HEK293 (cell line): ENCODE data around the gene FAM20B.

Experiments used
- CTCF ChIA-PET: fragments of 350-600 bp; formaldehyde crosslinking; extraction: SDS; loops from one replicate; lab custom pipeline; 2021; ENCODE audit warnings: antibody characterized with exemption; lab: Yijun Ruan, JAX
- POLR2A ChIA-PET: fragments of 300-600 bp; formaldehyde crosslinking; extraction: SDS; loops from one replicate; lab custom pipeline; 2020; ENCODE audit warnings: antibody characterized with exemption, inconsistent platforms; lab: Yijun Ruan, JAX
- H3K27ac ChIP-seq: fragments of 200-500 bp; sonication (Bioruptor generic); 2 replicates; pipeline ENCODE4 v1.5.1; 2014; ENCODE audit warnings: low read depth, low read length, control low read depth, inconsistent platforms; ENCODE audit errors: extremely low read depth
- H3K36me3 ChIP-seq, 2 experiments: fragments of 200-500 bp in 1 of 2; sonication (Bioruptor generic) in 1 of 2; 1 replicate in 1 of 2; 2 replicates in 1 of 2; pipeline ENCODE4 v1.5.1; 2014 to 2017; ENCODE audit warnings: inconsistent platforms in 2 of 2, low read length in 2 of 2; ENCODE audit not compliant: control insufficient read depth in 2 of 2, insufficient read depth in 1 of 2
- H3K4me1 ChIP-seq: fragments of 200-500 bp; sonication (Bioruptor generic); 2 replicates; pipeline ENCODE4 v1.5.1; 2014; ENCODE audit warnings: mild to moderate bottlenecking, low read length, inconsistent platforms; ENCODE audit not compliant: control insufficient read depth, insufficient read depth
- H3K4me3 ChIP-seq: 2 replicates; pipeline ENCODE4 v1.5.1; 2011; ENCODE audit warnings: low read depth, mild to moderate bottlenecking, control low read depth, low read length, moderate library complexity
- H3K9me3 ChIP-seq: fragments of 200-500 bp; sonication (Bioruptor generic); 2 replicates; pipeline ENCODE4 v1.5.1; 2014; ENCODE audit warnings: low read depth, low read length, inconsistent platforms; ENCODE audit not compliant: control insufficient read depth, insufficient read depth
- BCL11B ChIP-seq: fragments of 450-650 bp; formaldehyde crosslinking; IDR thresholded peaks from 2 replicates; pipeline ENCODE4 v1.5.1; 2016; ENCODE audit warnings: low read depth, missing biosample characterization, missing genetic modification characterization
- HOXA7 ChIP-seq: sonication (generic); formaldehyde crosslinking; IDR thresholded peaks from 2 replicates; pipeline ENCODE4 v1.8.1; 2022; ENCODE audit warnings: missing genetic modification reagents, borderline replicate concordance
- KLF8 ChIP-seq: fragments of 450-650 bp; formaldehyde crosslinking; IDR thresholded peaks from 2 replicates; pipeline ENCODE4 v1.5.1; 2016; ENCODE audit warnings: missing biosample characterization, missing genetic modification characterization
- MZF1 ChIP-seq: fragments of 450-650 bp; formaldehyde crosslinking; IDR thresholded peaks from 2 replicates; pipeline ENCODE4 v1.5.1; 2017; ENCODE audit warnings: missing biosample characterization, missing genetic modification characterization, borderline replicate concordance
- REST ChIP-seq: fragments of 450-650 bp; formaldehyde crosslinking; IDR thresholded peaks from 2 replicates; pipeline ENCODE4 v1.5.1; 2016; ENCODE audit warnings: missing biosample characterization, missing genetic modification characterization
- SCRT2 ChIP-seq: fragments of 450-650 bp; formaldehyde crosslinking; IDR thresholded peaks from 2 replicates; pipeline ENCODE4 v1.5.1; 2016; ENCODE audit warnings: missing biosample characterization, missing genetic modification characterization
- TSHZ1 ChIP-seq: fragments of 450-650 bp; formaldehyde crosslinking; IDR thresholded peaks from 2 replicates; pipeline ENCODE4 v1.5.1; 2016; ENCODE audit warnings: missing biosample characterization, missing genetic modification characterization, borderline replicate concordance
- ZNF114 ChIP-seq: fragments of 450-650 bp; formaldehyde crosslinking; IDR thresholded peaks from 2 replicates; pipeline ENCODE4 v1.5.0; 2017; ENCODE audit warnings: missing biosample characterization, missing genetic modification characterization
- ZNF221 ChIP-seq: fragments of 450-650 bp; formaldehyde crosslinking; IDR thresholded peaks from 2 replicates; pipeline ENCODE4 v1.5.1; 2017; ENCODE audit warnings: missing biosample characterization, missing genetic modification characterization, borderline replicate concordance
- ZNF280C ChIP-seq: fragments of 450-650 bp; formaldehyde crosslinking; IDR thresholded peaks from 2 replicates; pipeline ENCODE4 v1.5.1; 2016; ENCODE audit warnings: missing biosample characterization, missing genetic modification characterization
- ZNF280D ChIP-seq: fragments of 450-650 bp; formaldehyde crosslinking; IDR thresholded peaks from 2 replicates; pipeline ENCODE4 v1.5.1; 2016; ENCODE audit warnings: missing biosample characterization, missing genetic modification characterization
- ZNF433 ChIP-seq: fragments of 450-650 bp; formaldehyde crosslinking; IDR thresholded peaks from 2 replicates; pipeline ENCODE4 v1.5.1; 2016; ENCODE audit warnings: missing biosample characterization, missing genetic modification characterization, low read depth
- ZNF488 ChIP-seq: fragments of 450-650 bp; formaldehyde crosslinking; IDR thresholded peaks from 2 replicates; pipeline ENCODE4 v1.5.1; 2016; ENCODE audit warnings: missing biosample characterization, missing genetic modification characterization
- ZNF585B ChIP-seq: fragments of 450-650 bp; formaldehyde crosslinking; IDR thresholded peaks from 2 replicates; pipeline ENCODE4 v1.5.1; 2016; ENCODE audit warnings: missing biosample characterization, missing genetic modification characterization
- ZNF677 ChIP-seq: fragments of 450-650 bp; IDR thresholded peaks from 2 replicates; pipeline ENCODE4 v1.5.0; 2018; ENCODE audit warnings: missing biosample characterization, mild to moderate bottlenecking, missing genetic modification characterization, moderate library complexity
- ZNF704 ChIP-seq: fragments of 450-650 bp; formaldehyde crosslinking; IDR thresholded peaks from 2 replicates; pipeline ENCODE4 v1.5.1; 2016; ENCODE audit warnings: missing biosample characterization, missing genetic modification characterization
- ZNF792 ChIP-seq: fragments of 450-650 bp; formaldehyde crosslinking; IDR thresholded peaks from 2 replicates; pipeline ENCODE4 v1.5.1; 2016; ENCODE audit warnings: missing biosample characterization, missing genetic modification characterization

Gene FAM20B

GRCh38 chr1:179107706-179108629, 82.3 kb downstream of the FAM20B start:
- ChIA-PET POLR2A (no interaction called here), CTCF (interaction anchor here (0.6 to 0.9 kb wide), 2 partner anchors 17 to 77 kb away, joined by 3 read pairs; no protein-coding TSS in a partner anchor)
- Histone ChIP-seq H3K4me1 (no peaks in the 10 kb centered on the region), H3K9me3 (no peaks in the 10 kb centered on the region), H3K27ac (no peak overlapping the region), H3K36me3 (peaks cover 3 to 54% of the 10 kb centered on the region in 2 experiments; a peak in 2 of 3 replicates), H3K4me3 (no peak overlapping the region)
- TF ChIP-seq ZNF433 (tag by site-specific recombination) (no peak), ZNF221 (tag by site-specific recombination) (no peak), BCL11B (tag by site-specific recombination) (no peak), ZNF488 (tag by site-specific recombination) (no peak), ZNF114 (tag by site-specific recombination) (no peak), ZNF792 (no peak), ZNF585B (tag by site-specific recombination) (no peak), SCRT2 (no peak), ZNF704 (tag by site-specific recombination) (no peak), TSHZ1 (tag by site-specific recombination) (no peak), REST (tag by site-specific recombination) (no peak)

GRCh38 chr1:179108644-179109043, 83.0 kb downstream of the FAM20B start:
- POLR2A ChIA-PET: no interaction called here
- no peaks in the 10 kb centered on the region for H3K4me1 ChIP-seq
- CTCF ChIA-PET: interaction anchor here (0.6 to 1.0 kb wide), 3 partner anchors 18 to 261 kb away, joined by 3 to 4 read pairs (median 3); no protein-coding TSS in a partner anchor
- no peaks in the 10 kb centered on the region for H3K9me3 ChIP-seq
- no peak overlapping the region for H3K27ac ChIP-seq
- H3K36me3 ChIP-seq: peaks cover 3 to 54% of the 10 kb centered on the region in 2 experiments; a peak in 2 of 3 replicates
- H3K4me3 ChIP-seq: no peak overlapping the region
- TF ChIP-seq MZF1 (tag by site-specific recombination): no peak
- TF ChIP-seq KLF8 (tag by site-specific recombination): no peak
- no peak for TF ChIP-seq ZNF677 (tag by site-specific recombination)
- TF ChIP-seq HOXA7 (CRISPR knock-in tag): no peak
- no peak for TF ChIP-seq ZNF280C (tag by site-specific recombination)
- no peak for TF ChIP-seq ZNF280D
